HCT116 (cell line): ENCODE results near the gene SULT1A2. TPM values are rescaled to one million over a fixed set of nuclear protein-coding genes. Genes with fewer than 3 reads are reported as not detected.
A peak's percentile ranks its signal among the peaks of the same experiment; 100 is the strongest.

Experiments used
- ATAC-seq: fragments of 200-7000 bp; cut with Tn5 transposase; 2 replicates; pipeline ENCODE4 v1.9.1; 2020; ENCODE audit warnings: mild to moderate bottlenecking, moderate library complexity
- BruUV-seq: library from RNA; stranded (reverse); fragments of 400-500 nt; replicated peaks from 2 replicates; lab custom pipeline; 2021; lab: Mats Ljungman, UMichigan
- CTCF ChIA-PET: fragments of 300-600 bp; sonication (Branson Sonifier 250); formaldehyde crosslinking; loops from one replicate; lab custom pipeline; 2021; ENCODE audit warnings: antibody characterized with exemption; lab: Charles Lee
- POLR2A ChIA-PET: fragments of 300-600, 350-600 bp; sonication (Branson Sonifier 250); formaldehyde crosslinking; loops from one replicate; lab custom pipeline; 2021; ENCODE audit warnings: antibody characterized with exemption; lab: Charles Lee
- RAD21 ChIA-PET, 2 experiments: fragments of 300-600 bp; sonication (Branson Sonifier 250); formaldehyde crosslinking; loops; one replicate each; lab custom pipeline; 2023; ENCODE audit warnings: low total read pairs in 2 of 2; ENCODE audit not compliant: uncharacterized antibody in 2 of 2, unreplicated experiment in 2 of 2, low non-redundant PET in 1 of 2; lab: Charles Lee
- DNase-seq: peaks from one replicate; pipeline ENCODE4 v3.0.0-alpha.2; 2010; ENCODE audit warnings: low read depth, low spot score
- H2AFZ ChIP-seq: fragments of 200-600 bp; shearing (Covaris generic), sonication (generic); 2 replicates; pipeline ENCODE4 v1.6.1; 2017; ENCODE audit warnings: low read depth, mixed run types, mixed read lengths, antibody characterized with exemption, low read length; ENCODE audit not compliant: poor library complexity, severe bottlenecking
- H3K27ac ChIP-seq: 2 replicates; pipeline ENCODE4 v1.5.1; 2012; ENCODE audit warnings: low read depth, low read length
- H3K27me3 ChIP-seq: fragments of 200-600 bp; sonication (generic); 2 replicates; pipeline ENCODE4 v1.6.1; 2016; ENCODE audit warnings: mixed run types, low read length, mixed read lengths; ENCODE audit not compliant: insufficient read depth
- H3K36me3 ChIP-seq, 2 experiments: fragments of 200-500 bp in 1 of 2; fragments of 200-600 bp in 1 of 2; sonication (Bioruptor generic) in 1 of 2; sonication (generic) in 1 of 2; 2 replicates each; pipeline versions ENCODE4 v1.5.1 to v1.6.1; 2014 to 2016; ENCODE audit warnings: low read length in 2 of 2, inconsistent platforms in 1 of 2, mixed read lengths in 1 of 2, mixed run types in 1 of 2; ENCODE audit not compliant: insufficient read depth in 2 of 2, control insufficient read depth in 1 of 2
- H3K4me1 ChIP-seq, 2 experiments: fragments of 200-600 bp in 1 of 2; sonication (generic) in 1 of 2; 2 replicates each; pipeline versions ENCODE4 v1.5.1 to v1.6.1; 2012 to 2017; ENCODE audit warnings: low read length in 2 of 2, inconsistent platforms in 1 of 2, mild to moderate bottlenecking in 1 of 2, mixed read lengths in 1 of 2, mixed run types in 1 of 2, moderate library complexity in 1 of 2; ENCODE audit not compliant: insufficient read depth in 2 of 2, control insufficient read depth in 1 of 2
- H3K4me2 ChIP-seq: fragments of 200-600 bp; sonication (generic); 2 replicates; pipeline ENCODE4 v1.6.1; 2017; ENCODE audit warnings: mixed run types, low read length, mixed read lengths
- H3K4me3 ChIP-seq, 2 experiments: fragments of 200-600 bp in 1 of 2; sonication (generic) in 1 of 2; replicated peaks in 1 of 2; 2 replicates each; pipeline ENCODE4 v1.5.1; 2011 to 2016; ENCODE audit warnings: low read length in 2 of 2, control low read depth in 1 of 2, low read depth in 1 of 2, mild to moderate bottlenecking in 1 of 2, mixed read lengths in 1 of 2, mixed run types in 1 of 2
- H3K79me2 ChIP-seq: fragments of 200-600 bp; sonication (generic); 2 replicates; pipeline ENCODE4 v1.6.1; 2017; ENCODE audit warnings: mild to moderate bottlenecking, mixed run types, low read length, moderate library complexity, mixed read lengths; ENCODE audit not compliant: insufficient read depth
- H3K9ac ChIP-seq: fragments of 200-600 bp; sonication (generic); 2 replicates; pipeline ENCODE4 v1.6.1; 2016; ENCODE audit warnings: low read length, mixed read lengths
- H3K9me2 ChIP-seq: fragments of 200-600 bp; sonication (generic), shearing (Covaris generic); 2 replicates; pipeline ENCODE4 v1.6.1; 2017; ENCODE audit warnings: mixed run types, mild to moderate bottlenecking, moderate library complexity; ENCODE audit not compliant: insufficient read depth
- H3K9me3 ChIP-seq, 2 experiments: fragments of 200-500 bp in 1 of 2; fragments of 200-600 bp in 1 of 2; sonication (Bioruptor generic) in 1 of 2; sonication (generic) in 1 of 2; 2 replicates each; pipeline ENCODE4 v1.6.1; 2014 to 2017; ENCODE audit warnings: low read length in 2 of 2, mixed read lengths in 2 of 2, inconsistent platforms in 1 of 2, low read depth in 1 of 2, mild to moderate bottlenecking in 1 of 2, mixed run types in 1 of 2, moderate library complexity in 1 of 2; ENCODE audit not compliant: control insufficient read depth in 1 of 2, insufficient read depth in 1 of 2
- H4K20me1 ChIP-seq: fragments of 200-600 bp; sonication (generic), shearing (Covaris generic); 2 replicates; pipeline ENCODE4 v1.6.1; 2017; ENCODE audit warnings: mixed run types, mild to moderate bottlenecking, moderate library complexity; ENCODE audit not compliant: insufficient read depth
- CBX3 ChIP-seq: IDR thresholded peaks from 2 replicates; pipeline ENCODE4 v1.6.1; 2012; ENCODE audit warnings: low read depth
- EZH2phosphoT487 ChIP-seq: fragments of 200-600 bp; IDR thresholded peaks from 2 replicates; pipeline ENCODE4 v1.6.1; 2018; ENCODE audit warnings: antibody characterized with exemption, borderline replicate concordance
- JUND ChIP-seq: IDR thresholded peaks from 2 replicates; pipeline ENCODE4 v1.6.1; 2012
- POLR2A ChIP-seq: IDR thresholded peaks from 2 replicates; pipeline ENCODE4 v1.7.0; 2011; ENCODE audit warnings: borderline replicate concordance; ENCODE audit not compliant: insufficient read depth, insufficient read length; ENCODE audit errors: extremely low read depth
- POLR2AphosphoS5 ChIP-seq: IDR thresholded peaks from 2 replicates; pipeline ENCODE4 v1.6.1; 2011; ENCODE audit warnings: mild to moderate bottlenecking, low read depth, low read length, moderate library complexity
- RAD21 ChIP-seq: IDR thresholded peaks from 2 replicates; pipeline ENCODE4 v1.6.1; 2012; ENCODE audit warnings: low read depth, mild to moderate bottlenecking
- SP1 ChIP-seq: IDR thresholded peaks from 2 replicates; pipeline ENCODE4 v1.6.1; 2012; ENCODE audit warnings: low read depth
- intact Hi-C: fragments of 100-400 bp; cut with micrococcal nuclease; formaldehyde crosslinking; loops from 2 replicates; pipeline ENCODE4 v1.10.0; 2022
- total RNA-seq: library from RNA; stranded (reverse); gene quantifications from one replicate; pipeline ENCODE4 v1.2.1, GENCODE V29; 2021; ENCODE audit not compliant: unreplicated experiment
- TF ChIP-seq, protein P1 (sequence below), 3 experiments: fragments of 200-600 bp in 1 of 3; sonication (generic) in 1 of 3; IDR thresholded peaks in 2 of 3; conservative IDR thresholded peaks in 1 of 3; 2 replicates each; pipeline ENCODE4 v1.5.1; 2012 to 2017; ENCODE audit warnings: low read depth in 2 of 3, low read length in 2 of 3, antibody characterized with exemption in 1 of 3, borderline replicate concordance in 1 of 3, control low read depth in 1 of 3, mild to moderate bottlenecking in 1 of 3, mixed read lengths in 1 of 3, mixed run types in 1 of 3, moderate library complexity in 1 of 3; ENCODE audit not compliant: insufficient read depth in 1 of 3
- TF ChIP-seq, protein P2 (sequence below): IDR thresholded peaks from 2 replicates; pipeline ENCODE4 v1.6.1; 2012
- TF ChIP-seq, protein P3 (sequence below): IDR thresholded peaks from 2 replicates; pipeline ENCODE4 v1.6.1; 2012; ENCODE audit warnings: low read depth
- TF ChIP-seq, protein P4 (sequence below): IDR thresholded peaks from 2 replicates; pipeline ENCODE4 v1.6.1; 2012

Gene SULT1A2
- total RNA-seq, 1 experiment from 2014 or later, result 1.9 TPM

DNA sequence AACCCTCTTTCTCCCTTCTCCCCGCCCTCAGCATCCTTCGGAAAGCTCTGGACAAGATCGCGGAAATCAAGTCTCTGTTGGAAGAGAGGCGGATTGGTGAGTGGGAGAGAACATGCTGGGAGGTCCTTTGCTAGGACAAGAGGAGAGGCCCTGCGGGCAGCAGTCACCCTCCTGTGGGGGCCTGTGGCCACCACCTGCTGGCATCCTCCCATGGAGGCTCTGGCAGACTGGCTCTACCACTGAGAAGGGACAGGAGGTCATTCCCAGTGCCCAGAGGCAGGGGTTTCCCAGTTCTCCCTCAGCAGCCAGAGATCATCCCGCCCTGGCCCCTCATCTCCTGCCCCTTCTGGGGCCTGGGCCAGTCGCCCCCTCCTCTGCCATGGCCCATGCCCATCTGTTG is 7.8 kb downstream of the SULT1A2 start:
- BruUV-seq, result no TSS peak
- ChIA-PET POLR2A (no interaction called here), CTCF (no interaction called here), RAD21 (no interaction called here)
- TF ChIP-seq, protein P1, sequence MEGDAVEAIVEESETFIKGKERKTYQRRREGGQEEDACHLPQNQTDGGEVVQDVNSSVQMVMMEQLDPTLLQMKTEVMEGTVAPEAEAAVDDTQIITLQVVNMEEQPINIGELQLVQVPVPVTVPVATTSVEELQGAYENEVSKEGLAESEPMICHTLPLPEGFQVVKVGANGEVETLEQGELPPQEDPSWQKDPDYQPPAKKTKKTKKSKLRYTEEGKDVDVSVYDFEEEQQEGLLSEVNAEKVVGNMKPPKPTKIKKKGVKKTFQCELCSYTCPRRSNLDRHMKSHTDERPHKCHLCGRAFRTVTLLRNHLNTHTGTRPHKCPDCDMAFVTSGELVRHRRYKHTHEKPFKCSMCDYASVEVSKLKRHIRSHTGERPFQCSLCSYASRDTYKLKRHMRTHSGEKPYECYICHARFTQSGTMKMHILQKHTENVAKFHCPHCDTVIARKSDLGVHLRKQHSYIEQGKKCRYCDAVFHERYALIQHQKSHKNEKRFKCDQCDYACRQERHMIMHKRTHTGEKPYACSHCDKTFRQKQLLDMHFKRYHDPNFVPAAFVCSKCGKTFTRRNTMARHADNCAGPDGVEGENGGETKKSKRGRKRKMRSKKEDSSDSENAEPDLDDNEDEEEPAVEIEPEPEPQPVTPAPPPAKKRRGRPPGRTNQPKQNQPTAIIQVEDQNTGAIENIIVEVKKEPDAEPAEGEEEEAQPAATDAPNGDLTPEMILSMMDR (IDR thresholded peaks at IDR 0.05 in 2 of 3, conservative IDR thresholded peaks at IDR 0.05 in 1 of 3; ENCODE audit: borderline replicate concordance in 1 of 3, insufficient read depth in 1 of 3, low read depth in 2 of 3, low read length in 2 of 3), result no peak
- Histone ChIP-seq H3K9me2 (no peaks in the 10 kb centered on the region), H3K4me2 (no peak overlapping the region), H4K20me1 (no peaks in the 10 kb centered on the region), H3K79me2 (no peaks in the 10 kb centered on the region), H3K27me3 (no peaks in the 10 kb centered on the region), H3K9me3 (no peaks in the 10 kb centered on the region), H2AFZ (no peak overlapping the region), H3K36me3 (peaks cover 0 to 3% of the 10 kb centered on the region in 2 experiments; a peak in 1 of 4 replicates), H3K27ac (no peak overlapping the region), H3K4me1 (peaks cover 0 to 8% of the 10 kb centered on the region in 2 experiments; a peak in 2 of 4 replicates), H3K9ac (no peak overlapping the region), H3K4me3 (no peak overlapping the region)
- ATAC-seq, result no peak
- no peak for DNase-seq
- intact Hi-C loops, result no loop called here

DNA sequence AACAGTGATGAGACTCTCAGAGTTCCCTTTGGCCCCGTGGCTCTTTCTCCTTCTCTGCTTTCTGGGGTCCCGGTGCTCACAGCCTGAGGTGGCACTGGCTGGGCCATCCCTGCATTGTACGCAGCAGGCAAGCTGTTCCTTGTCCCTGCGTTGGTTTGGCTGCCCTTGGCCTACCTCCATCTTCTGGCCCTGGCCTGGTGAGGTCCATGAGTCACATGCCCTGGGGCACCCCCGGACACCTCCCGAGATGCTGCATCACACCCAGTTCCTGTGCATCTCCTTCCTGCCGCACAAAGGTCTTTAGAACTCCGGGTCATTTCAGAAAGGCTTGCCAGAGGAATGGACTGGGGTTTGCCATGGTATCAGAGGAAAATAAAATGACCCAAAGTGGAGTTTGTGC is 9.5 kb downstream of the SULT1A2 start:
- TF ChIP-seq, protein P2, sequence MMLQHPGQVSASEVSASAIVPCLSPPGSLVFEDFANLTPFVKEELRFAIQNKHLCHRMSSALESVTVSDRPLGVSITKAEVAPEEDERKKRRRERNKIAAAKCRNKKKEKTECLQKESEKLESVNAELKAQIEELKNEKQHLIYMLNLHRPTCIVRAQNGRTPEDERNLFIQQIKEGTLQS, result no peak
- TF ChIP-seq JUND (no peak), CBX3 (no peak), POLR2AphosphoS5 (no peak), EZH2phosphoT487 (no peak), SP1 (no peak), POLR2A (no peak), RAD21 (no peak)
- TF ChIP-seq, protein P3, sequence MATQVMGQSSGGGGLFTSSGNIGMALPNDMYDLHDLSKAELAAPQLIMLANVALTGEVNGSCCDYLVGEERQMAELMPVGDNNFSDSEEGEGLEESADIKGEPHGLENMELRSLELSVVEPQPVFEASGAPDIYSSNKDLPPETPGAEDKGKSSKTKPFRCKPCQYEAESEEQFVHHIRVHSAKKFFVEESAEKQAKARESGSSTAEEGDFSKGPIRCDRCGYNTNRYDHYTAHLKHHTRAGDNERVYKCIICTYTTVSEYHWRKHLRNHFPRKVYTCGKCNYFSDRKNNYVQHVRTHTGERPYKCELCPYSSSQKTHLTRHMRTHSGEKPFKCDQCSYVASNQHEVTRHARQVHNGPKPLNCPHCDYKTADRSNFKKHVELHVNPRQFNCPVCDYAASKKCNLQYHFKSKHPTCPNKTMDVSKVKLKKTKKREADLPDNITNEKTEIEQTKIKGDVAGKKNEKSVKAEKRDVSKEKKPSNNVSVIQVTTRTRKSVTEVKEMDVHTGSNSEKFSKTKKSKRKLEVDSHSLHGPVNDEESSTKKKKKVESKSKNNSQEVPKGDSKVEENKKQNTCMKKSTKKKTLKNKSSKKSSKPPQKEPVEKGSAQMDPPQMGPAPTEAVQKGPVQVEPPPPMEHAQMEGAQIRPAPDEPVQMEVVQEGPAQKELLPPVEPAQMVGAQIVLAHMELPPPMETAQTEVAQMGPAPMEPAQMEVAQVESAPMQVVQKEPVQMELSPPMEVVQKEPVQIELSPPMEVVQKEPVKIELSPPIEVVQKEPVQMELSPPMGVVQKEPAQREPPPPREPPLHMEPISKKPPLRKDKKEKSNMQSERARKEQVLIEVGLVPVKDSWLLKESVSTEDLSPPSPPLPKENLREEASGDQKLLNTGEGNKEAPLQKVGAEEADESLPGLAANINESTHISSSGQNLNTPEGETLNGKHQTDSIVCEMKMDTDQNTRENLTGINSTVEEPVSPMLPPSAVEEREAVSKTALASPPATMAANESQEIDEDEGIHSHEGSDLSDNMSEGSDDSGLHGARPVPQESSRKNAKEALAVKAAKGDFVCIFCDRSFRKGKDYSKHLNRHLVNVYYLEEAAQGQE, result no peak
- TF ChIP-seq, protein P4, sequence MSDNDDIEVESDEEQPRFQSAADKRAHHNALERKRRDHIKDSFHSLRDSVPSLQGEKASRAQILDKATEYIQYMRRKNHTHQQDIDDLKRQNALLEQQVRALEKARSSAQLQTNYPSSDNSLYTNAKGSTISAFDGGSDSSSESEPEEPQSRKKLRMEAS, result no peak
- no peak overlapping the region for H3K27ac ChIP-seq
- no peaks in the 10 kb centered on the region for H3K79me2 ChIP-seq
- CTCF ChIA-PET, result no interaction called here
- no peaks in the 10 kb centered on the region for H3K27me3 ChIP-seq
- POLR2A ChIA-PET, result no interaction called here
- RAD21 ChIA-PET, result no interaction called here
- H3K36me3 ChIP-seq, result peaks cover 0 to 3% of the 10 kb centered on the region in 2 experiments; a peak in 1 of 4 replicates
- no TSS peak for BruUV-seq
- DNase-seq (no peak), ATAC-seq (0 out of 2 replicates have a peak, but pooled peaks have one; percentile 46)
- H3K9ac ChIP-seq, result no peak overlapping the region
- no peaks in the 10 kb centered on the region for H4K20me1 ChIP-seq
- no peak overlapping the region for H2AFZ ChIP-seq
- no peaks in the 10 kb centered on the region for H3K9me3 ChIP-seq
- no peak overlapping the region for H3K4me3 ChIP-seq
- peak overlapping the region; percentile 25 for H3K4me2 ChIP-seq
- intact Hi-C loops, result no loop called here
- no peaks in the 10 kb centered on the region for H3K9me2 ChIP-seq
- peaks cover 0 to 8% of the 10 kb centered on the region in 2 experiments; a peak in 2 of 4 replicates for H3K4me1 ChIP-seq
